Stimulated activated naive B cell treated with anti-CD40 and anti-IgM and Interleukin-4, amounts not matched to agents 10 μg/mL and 1 μg/mL and 100 μg/mL, for 72 hours (primary cell): ENCODE data around the gene DNM3.

Experiments
- ATAC-seq, 2 donors: fragments of 150-1000 bp; cut with Tn5 transposase; replicated peaks; 2 replicates each; pipeline ENCODE4 v1.10.0; 2021; ENCODE audit warnings: moderate library complexity in 1 of 2
- DNase-seq: peaks from one replicate; pipeline ENCODE4 v3.0.0; 2021
- H3K27ac Mint-ChIP-seq: one replicate; pipeline ENCODE4 v1.8.0; 2022; ENCODE audit warnings: mild to moderate bottlenecking, mixed read lengths
- H3K27me3 Mint-ChIP-seq, 2 donors: one replicate each; pipeline ENCODE4 v1.8.0; 2022; ENCODE audit warnings: mixed read lengths in 2 of 2
- H3K36me3 Mint-ChIP-seq, 2 donors: one replicate each; pipeline ENCODE4 v1.8.0; 2022; ENCODE audit warnings: mixed read lengths in 2 of 2, mild to moderate bottlenecking in 1 of 2
- H3K4me1 Mint-ChIP-seq, 2 donors: one replicate each; pipeline ENCODE4 v1.8.0; 2022; ENCODE audit warnings: mixed read lengths in 2 of 2, mild to moderate bottlenecking in 1 of 2
- H3K4me3 Mint-ChIP-seq, 2 donors: one replicate each; pipeline ENCODE4 v1.8.0; 2022; ENCODE audit warnings: mild to moderate bottlenecking in 2 of 2, mixed read lengths in 2 of 2, moderate library complexity in 1 of 2
- H3K9me3 Mint-ChIP-seq, 2 donors: one replicate each; pipeline ENCODE4 v1.8.0; 2022; ENCODE audit warnings: mixed read lengths in 2 of 2, mild to moderate bottlenecking in 1 of 2

DNM3 gene

GRCh38 chr1:172378109-172378760, 536.9 kb downstream of the DNM3 start:
- ATAC-seq: no peak

GRCh38 chr1:172380441-172381244, 539.3 kb downstream of the DNM3 start:
- peaks cover 11 to 29% of the 10 kb centered on the region in 2 donors for H3K4me1 Mint-ChIP-seq
- no peaks in the 10 kb centered on the region for H3K27me3 Mint-ChIP-seq
- DNase-seq (no peak), ATAC-seq (peak; percentile 98 to 99)
- H3K9me3 Mint-ChIP-seq: no peaks in the 10 kb centered on the region
- no peaks in the 10 kb centered on the region for H3K36me3 Mint-ChIP-seq
- H3K27ac Mint-ChIP-seq: peak overlapping the region; percentile 93
- H3K4me3 Mint-ChIP-seq: peak overlapping the region; percentile 26 to 71

More at GRCh38 chr1:172378109-172378760, 536.9 kb downstream of the DNM3 start:
- Mint-ChIP-seq H3K27ac (no peak overlapping the region), H3K36me3 (no peaks in the 10 kb centered on the region), H3K9me3 (no peaks in the 10 kb centered on the region), H3K4me3 (no peak overlapping the region), H3K27me3 (no peaks in the 10 kb centered on the region), H3K4me1 (peaks cover 9 to 24% of the 10 kb centered on the region in 2 donors)
- DNase-seq: no peak

GRCh38 chr1:172381946-172382345, 540.6 kb downstream of the DNM3 start:
- Mint-ChIP-seq H3K36me3 (no peaks in the 10 kb centered on the region), H3K9me3 (no peaks in the 10 kb centered on the region), H3K4me3 (no peak overlapping the region), H3K27me3 (no peaks in the 10 kb centered on the region), H3K27ac (no peak overlapping the region), H3K4me1 (peaks cover 10 to 24% of the 10 kb centered on the region in 2 donors)
- no peak for DNase-seq
- no peak for ATAC-seq

- Mint-ChIP-seq H3K4me1 (peaks cover 10 to 24% of the 10 kb centered on the region in 2 donors), H3K27ac (no peak overlapping the region), H3K27me3 (no peaks in the 10 kb centered on the region), H3K36me3 (no peaks in the 10 kb centered on the region), H3K9me3 (no peaks in the 10 kb centered on the region), H3K4me3 (no peak overlapping the region)
- ATAC-seq: no peak
- DNase-seq: no peak
These were observed 541.1 kb downstream of the DNM3 start for GRCh38 chr1:172382406-172382805.

- no peak overlapping the region for H3K27ac Mint-ChIP-seq
- no peak overlapping the region for H3K4me3 Mint-ChIP-seq
- no peaks in the 10 kb centered on the region for H3K9me3 Mint-ChIP-seq
- no peaks in the 10 kb centered on the region for H3K27me3 Mint-ChIP-seq
- no peak for DNase-seq
- H3K4me1 Mint-ChIP-seq: peaks cover 9 to 24% of the 10 kb centered on the region in 2 donors
- ATAC-seq: no peak
- no peaks in the 10 kb centered on the region for H3K36me3 Mint-ChIP-seq
These were observed 541.7 kb downstream of the DNM3 start for GRCh38 chr1:172382990-172383389.

GRCh38 chr1:172383536-172383935, 542.2 kb downstream of the DNM3 start:
- H3K27me3 Mint-ChIP-seq: no peaks in the 10 kb centered on the region
- H3K9me3 Mint-ChIP-seq: peaks cover 0 to under 1% of the 10 kb centered on the region in 2 donors
- no peak overlapping the region for H3K27ac Mint-ChIP-seq
- no peak for ATAC-seq
- no peaks in the 10 kb centered on the region for H3K36me3 Mint-ChIP-seq
- peaks cover 9 to 28% of the 10 kb centered on the region in 2 donors for H3K4me1 Mint-ChIP-seq
- H3K4me3 Mint-ChIP-seq: no peak overlapping the region
- no peak for DNase-seq

- ATAC-seq (no peak), DNase-seq (no peak)
- H3K4me3 Mint-ChIP-seq: no peak overlapping the region
- H3K9me3 Mint-ChIP-seq: peaks cover 0 to 1% of the 10 kb centered on the region in 2 donors
- peaks cover 8 to 32% of the 10 kb centered on the region in 2 donors for H3K4me1 Mint-ChIP-seq
- no peak overlapping the region for H3K27ac Mint-ChIP-seq
- H3K36me3 Mint-ChIP-seq: no peaks in the 10 kb centered on the region
- no peaks in the 10 kb centered on the region for H3K27me3 Mint-ChIP-seq
These were observed 543.4 kb downstream of the DNM3 start for GRCh38 chr1:172384656-172385055.

GRCh38 chr1:172386046-172386445, 544.7 kb downstream of the DNM3 start:
- DNase-seq (no peak), ATAC-seq (no peak)
- no peak overlapping the region for H3K27ac Mint-ChIP-seq
- H3K27me3 Mint-ChIP-seq: no peaks in the 10 kb centered on the region
- no peak overlapping the region for H3K4me3 Mint-ChIP-seq
- H3K36me3 Mint-ChIP-seq: no peaks in the 10 kb centered on the region
- H3K4me1 Mint-ChIP-seq: peaks cover 16 to 37% of the 10 kb centered on the region in 2 donors
- peaks cover 0 to 1% of the 10 kb centered on the region in 2 donors for H3K9me3 Mint-ChIP-seq

- no peak for ATAC-seq
- no peak for DNase-seq
- Mint-ChIP-seq H3K4me3 (no peak overlapping the region), H3K4me1 (peaks cover 23 to 47% of the 10 kb centered on the region in 2 donors), H3K9me3 (peaks cover 0 to 3% of the 10 kb centered on the region in 2 donors), H3K27me3 (no peaks in the 10 kb centered on the region), H3K36me3 (no peaks in the 10 kb centered on the region), H3K27ac (peak overlapping the region; percentile 62)
These were observed 547.2 kb downstream of the DNM3 start for GRCh38 chr1:172388490-172388889.

- DNase-seq: no peak
- peak overlapping the region; percentile 87 to 93 for H3K4me3 Mint-ChIP-seq
- H3K27ac Mint-ChIP-seq: peak overlapping the region; percentile 98
- no peaks in the 10 kb centered on the region for H3K27me3 Mint-ChIP-seq
- ATAC-seq: peak; percentile 21 to 24
- no peaks in the 10 kb centered on the region for H3K36me3 Mint-ChIP-seq
- peaks cover 0 to 3% of the 10 kb centered on the region in 2 donors for H3K9me3 Mint-ChIP-seq
- peaks cover 36 to 64% of the 10 kb centered on the region in 2 donors for H3K4me1 Mint-ChIP-seq
These were observed 549.0 kb downstream of the DNM3 start for GRCh38 chr1:172390301-172390682.

- peak overlapping the region; percentile 98 for H3K27ac Mint-ChIP-seq
- peaks cover 0 to 3% of the 10 kb centered on the region in 2 donors for H3K9me3 Mint-ChIP-seq
- peaks cover 36 to 66% of the 10 kb centered on the region in 2 donors for H3K4me1 Mint-ChIP-seq
- H3K36me3 Mint-ChIP-seq: no peaks in the 10 kb centered on the region
- peak overlapping the region; percentile 87 to 93 for H3K4me3 Mint-ChIP-seq
- peak; percentile 70 for DNase-seq
- peak; percentile 87 for ATAC-seq
- H3K27me3 Mint-ChIP-seq: no peaks in the 10 kb centered on the region
These were observed 549.6 kb downstream of the DNM3 start for GRCh38 chr1:172390683-172391551.

GRCh38 chr1:172391976-172392375, 550.7 kb downstream of the DNM3 start:
- no peak for DNase-seq
- Mint-ChIP-seq H3K27ac (peak overlapping the region; percentile 98), H3K4me1 (peaks cover 36 to 67% of the 10 kb centered on the region in 2 donors), H3K9me3 (peaks cover 0 to 3% of the 10 kb centered on the region in 2 donors), H3K4me3 (no peak overlapping the region), H3K36me3 (no peaks in the 10 kb centered on the region), H3K27me3 (no peaks in the 10 kb centered on the region)
- no peak for ATAC-seq

- peak; percentile 58 to 61 for ATAC-seq
- H3K36me3 Mint-ChIP-seq: no peaks in the 10 kb centered on the region
- no peak for DNase-seq
- H3K4me3 Mint-ChIP-seq: peak overlapping the region; percentile 77 to 79
- peaks cover 43 to 79% of the 10 kb centered on the region in 2 donors for H3K4me1 Mint-ChIP-seq
- peaks cover 0 to 3% of the 10 kb centered on the region in 2 donors for H3K9me3 Mint-ChIP-seq
- H3K27me3 Mint-ChIP-seq: no peaks in the 10 kb centered on the region
- peak overlapping the region; percentile 97 for H3K27ac Mint-ChIP-seq
These were observed 552.1 kb downstream of the DNM3 start for GRCh38 chr1:172393354-172393753.

- Mint-ChIP-seq H3K27me3 (no peaks in the 10 kb centered on the region), H3K4me1 (peaks cover 48 to 83% of the 10 kb centered on the region in 2 donors), H3K4me3 (peak overlapping the region; percentile 68 to 77), H3K27ac (peak overlapping the region; percentile 97), H3K9me3 (peaks cover 0 to 1% of the 10 kb centered on the region in 2 donors), H3K36me3 (no peaks in the 10 kb centered on the region)
- DNase-seq (peak; percentile 62), ATAC-seq (peak; percentile 65 to 73)
These were observed 552.9 kb downstream of the DNM3 start for GRCh38 chr1:172394141-172394751.
